ENCODE results near the gene PLCD1.
"Not testable (repeated sequence)": the region's sequence is repeated elsewhere in the genome, so short reads cannot be mapped to it uniquely, and the experiment has no call there.

Gene PLCD1

GRCh38 chr3:38036286-38036685, 6.8 kb upstream of the PLCD1 start:
- no peak for TF ChIP-seq CTCF (conservative IDR thresholded peaks at IDR 0.05; ENCODE audit: low read length)
- no peak for DNase-seq (ENCODE audit: low read depth)
- no peak overlapping the region for H3K4me3 ChIP-seq (ENCODE audit: low read length)

- DNase-seq (ENCODE audit: low read depth); H3K4me3 ChIP-seq (ENCODE audit: low read length): not testable (repeated sequence)
Observed at GRCh38 chr3:38034335-38034734, 4.9 kb upstream of the PLCD1 start.

DNA sequence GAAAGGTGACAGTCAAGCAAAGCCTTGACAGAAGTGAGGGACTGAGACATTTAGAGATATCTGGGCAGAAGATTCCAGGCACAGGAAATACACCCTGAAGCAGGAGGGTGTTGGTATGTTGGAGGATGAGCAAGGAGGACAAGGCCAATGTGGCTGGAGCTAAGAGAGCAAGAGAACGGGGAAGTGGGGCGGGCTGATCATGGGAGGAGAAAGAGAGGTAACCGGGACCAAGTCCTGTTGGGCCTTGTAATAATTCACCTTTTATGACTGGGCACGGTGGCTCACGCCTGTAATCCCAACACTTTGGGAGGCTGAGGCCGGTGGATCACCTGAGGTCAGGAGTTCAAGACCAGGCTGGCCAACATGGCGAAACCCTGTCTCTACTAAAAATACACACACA, 4.1 kb upstream of the PLCD1 start:
- DNase-seq (ENCODE audit: low read depth); H3K4me3 ChIP-seq (ENCODE audit: low read length): not testable (repeated sequence)

GRCh38 chr3:38032328-38032865, 3.0 kb upstream of the PLCD1 start:
- H3K4me3 ChIP-seq (ENCODE audit: low read length), result no peak overlapping the region
- no peak for DNase-seq (ENCODE audit: low read depth)
- TF ChIP-seq CTCF (conservative IDR thresholded peaks at IDR 0.05; ENCODE audit: low read length), result no peak

GRCh38 chr3:38031022-38031994, 1.9 kb upstream of the PLCD1 start:
- H3K4me3 ChIP-seq (ENCODE audit: low read length), result no peak overlapping the region
- TF ChIP-seq CTCF (conservative IDR thresholded peaks at IDR 0.05; ENCODE audit: low read length), result no peak
- peak; percentile 52 for DNase-seq (ENCODE audit: low read depth)

DNA sequence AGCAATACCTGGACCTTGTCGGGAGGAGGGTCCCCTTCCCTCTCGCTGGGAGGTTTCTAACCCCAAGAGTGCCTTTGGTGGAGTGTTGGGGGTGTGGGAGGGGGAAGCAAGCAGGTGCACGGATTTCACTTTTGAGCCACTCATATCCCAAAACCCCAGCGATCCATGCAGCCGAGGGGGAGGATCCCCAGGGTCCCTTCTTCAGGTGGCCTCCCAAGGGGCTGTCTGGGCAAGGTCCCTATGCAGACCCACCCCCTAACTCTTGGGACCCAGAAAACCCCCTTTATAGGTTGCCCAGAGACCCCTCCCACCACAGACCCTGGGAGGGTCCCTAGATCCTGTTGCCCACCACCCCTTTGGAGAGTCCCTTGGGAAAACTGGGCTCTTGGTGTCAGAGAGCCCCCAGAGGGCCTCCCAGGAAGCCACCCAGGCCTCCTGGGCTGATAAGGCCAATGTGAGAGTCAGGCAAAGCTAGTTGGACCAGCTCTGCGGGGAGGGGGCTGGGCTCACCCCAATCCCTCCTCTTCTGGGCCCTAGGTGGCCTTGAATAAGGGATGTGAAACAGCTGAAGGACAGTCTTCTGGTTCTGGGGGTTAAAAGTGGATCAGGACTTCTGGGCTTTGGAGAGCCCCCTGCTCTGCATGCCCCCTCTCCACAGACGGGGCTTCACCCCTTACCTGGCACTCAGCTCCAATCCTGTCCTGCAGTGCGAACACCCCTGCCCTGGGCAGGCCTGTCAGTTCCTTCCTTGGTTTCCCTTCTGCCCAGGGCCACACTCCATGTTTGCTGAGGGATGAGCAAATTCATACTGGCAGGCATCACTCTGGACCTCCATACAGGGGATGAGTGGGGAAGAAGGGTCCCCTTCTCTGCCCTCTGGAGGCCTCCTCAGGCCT, 932 bp upstream of the PLCD1 start:
- peak overlapping the region; percentile 72 for H3K4me3 ChIP-seq (ENCODE audit: low read length)
- no peak for TF ChIP-seq CTCF (conservative IDR thresholded peaks at IDR 0.05; ENCODE audit: low read length)
- no peak for DNase-seq (ENCODE audit: low read depth)

DNA sequence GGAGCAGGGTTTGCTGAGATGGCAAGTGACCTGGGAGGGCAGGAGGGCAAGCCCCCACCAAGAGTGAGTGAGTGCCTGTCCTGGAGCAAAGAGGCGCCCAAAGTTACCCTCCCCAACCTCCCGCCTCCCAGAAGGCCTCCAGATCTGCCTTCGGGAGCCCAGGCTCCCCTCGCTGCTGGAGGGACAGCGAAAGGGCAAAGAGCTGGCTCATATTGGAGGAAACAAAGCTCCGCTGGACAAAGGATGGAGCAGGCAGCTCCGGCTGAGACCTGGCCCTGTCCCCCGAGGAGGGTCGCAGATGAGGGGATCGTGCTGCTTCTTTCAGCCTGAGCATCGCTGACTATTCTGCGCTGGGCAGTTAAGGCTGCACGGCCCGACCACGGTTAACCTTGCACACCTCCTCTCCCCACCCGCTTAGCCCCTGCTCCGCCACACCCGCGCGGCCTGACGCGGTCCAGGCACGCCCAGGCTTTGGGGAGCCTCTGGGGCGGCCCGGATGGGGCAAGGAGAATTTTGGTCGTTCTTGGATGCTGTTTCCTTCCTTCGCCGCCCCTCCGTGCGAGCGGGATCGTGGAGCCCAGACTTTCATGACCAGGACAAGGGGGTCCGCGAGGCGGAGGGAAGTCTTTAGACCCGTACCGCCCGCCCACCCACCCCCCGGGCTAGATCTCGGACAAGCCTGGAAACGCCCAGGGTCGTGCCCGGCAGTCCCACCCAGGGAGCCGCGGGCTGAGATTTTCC, 651 bp downstream of the PLCD1 start:
- H3K4me3 ChIP-seq (ENCODE audit: low read length), result peak overlapping the region; percentile 72
- no peak for TF ChIP-seq CTCF (conservative IDR thresholded peaks at IDR 0.05; ENCODE audit: low read length)

More for the DNA sequence above, 651 bp downstream of the PLCD1 start:
- no peak for DNase-seq (ENCODE audit: low read depth)

Measured in AG10803 (cell line).